ENCODE results near the gene SUN5. TPM values are rescaled to one million over a fixed set of nuclear protein-coding genes. Genes with fewer than 3 reads are reported as not detected.

The SUN5 gene
- total and polyA plus RNA-seq, 7 experiments from 2014 or later = not detected

DNA sequence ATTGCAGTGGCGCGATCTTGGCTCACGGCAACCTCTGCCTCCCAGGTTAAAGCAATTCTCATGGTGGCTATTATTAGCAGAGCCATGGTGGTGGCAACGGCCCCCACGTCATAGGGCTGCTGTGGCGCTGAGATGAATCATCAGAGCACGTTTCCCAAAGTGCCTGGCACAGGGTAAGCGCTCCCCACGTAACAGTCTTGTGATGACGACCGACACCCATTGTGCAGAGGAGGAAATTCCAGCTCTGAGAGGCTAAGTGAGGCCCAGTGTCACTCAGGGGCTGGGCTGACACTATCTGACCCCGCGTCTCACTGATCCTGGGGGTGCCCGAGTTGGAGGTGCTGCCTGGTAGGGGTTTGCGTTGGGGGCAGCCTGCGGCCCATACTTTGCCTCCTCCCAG lies 16.2 kb downstream of the SUN5 start:
- Mint-ChIP-seq H3K4me1 (peaks cover 6 to 59% (median 46%) of the 10 kb centered on the region in 7 donors), H3K36me3 (peaks cover 0 to 4% (median 2%) of the 10 kb centered on the region in 5 donors), H3K9me3 (peaks cover 0 to 2% (median 0%) of the 10 kb centered on the region in 11 donors), H3K4me3 (no peak overlapping the region), H3K27me3 (peaks cover 0 to 2% (median 0%) of the 10 kb centered on the region in 5 donors), H3K27ac (peak overlapping the region in 3 of 9 donors; percentile 10 to 88 (median 12))
- Histone ChIP-seq H3K36me3 (ENCODE audit: control insufficient read depth in 2 of 3, insufficient read depth in 3 of 3, low read length in 3 of 3) (no peaks in the 10 kb centered on the region), H3K4me3 (ENCODE audit: low read length) (no peak overlapping the region), H3K27ac (ENCODE audit: low read depth, low read length) (no peak overlapping the region), H3K27me3 (ENCODE audit: control insufficient read depth in 2 of 2, insufficient read depth in 2 of 2, low read length in 2 of 2) (no peaks in the 10 kb centered on the region), H3K9me3 (ENCODE audit: control insufficient read depth in 2 of 3, low read length in 3 of 3) (no peaks in the 10 kb centered on the region), H3K4me1 (ENCODE audit: control insufficient read depth in 2 of 2, insufficient read depth in 2 of 2, low read length in 2 of 2) (peaks cover 0 to 22% of the 10 kb centered on the region in 2 donors)
- ATAC-seq (no peak), DNase-seq (no peak)
- ChIA-PET POLR2A (interaction anchor here (7.2 kb wide), 1 partner anchor 17 kb away, joined by 61 read pairs; no protein-coding TSS in a partner anchor), CTCF (interaction anchor here (0.7 kb wide), 1 partner anchor 24 kb away, joined by 4 read pairs; no protein-coding TSS in a partner anchor)
- intact Hi-C loops (cut with micrococcal nuclease) = no loop called here

DNA sequence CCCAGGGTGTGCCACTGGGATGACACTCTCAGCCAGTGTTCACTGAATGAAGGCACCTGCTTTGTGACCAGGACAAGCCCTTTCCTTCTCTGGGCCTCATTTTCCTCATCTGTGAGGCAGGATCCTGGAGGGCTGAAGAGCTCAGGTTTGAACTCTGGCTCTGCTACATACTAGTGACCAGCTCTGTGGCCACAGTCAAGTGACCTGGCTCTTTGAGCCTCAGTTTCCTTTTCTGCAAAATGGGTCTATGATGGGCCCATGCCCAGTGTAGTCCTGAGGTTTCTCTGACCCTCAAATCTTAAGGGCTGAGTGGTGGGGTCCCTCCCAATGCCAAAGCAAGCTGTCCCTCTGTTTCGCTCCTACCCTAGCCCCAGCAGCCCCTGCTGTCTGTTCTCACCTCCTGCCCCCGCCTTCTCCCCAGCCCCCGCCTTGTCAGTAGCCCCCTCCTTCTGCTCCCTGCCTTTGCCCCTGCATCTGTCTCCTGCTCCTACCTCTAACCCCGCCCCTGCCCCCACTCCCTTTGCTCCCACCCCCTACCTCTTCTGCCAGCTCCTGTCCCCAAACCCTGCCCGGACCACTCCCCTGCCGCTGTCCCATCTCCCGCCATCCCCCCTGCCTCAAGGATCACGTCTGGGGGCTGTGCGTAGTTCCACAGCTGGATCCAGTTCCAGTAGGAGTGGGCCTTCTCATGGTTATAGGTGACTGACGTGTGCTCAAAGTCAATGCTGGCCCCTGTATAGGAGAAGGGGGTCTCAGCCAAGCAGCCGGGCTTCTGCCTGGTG lies 17.0 kb downstream of the SUN5 start:
- no peak overlapping the region for H3K4me3 ChIP-seq (ENCODE audit: low read length)
- ATAC-seq = no peak
- Mint-ChIP-seq H3K4me3 (no peak overlapping the region), H3K27ac (no peak overlapping the region), H3K36me3 (peaks cover 0 to 4% (median 2%) of the 10 kb centered on the region in 5 donors), H3K27me3 (peaks cover 0 to 2% (median 0%) of the 10 kb centered on the region in 5 donors), H3K9me3 (peaks cover 0 to 2% (median 0%) of the 10 kb centered on the region in 11 donors), H3K4me1 (peaks cover 9 to 59% (median 43%) of the 10 kb centered on the region in 7 donors)
- ChIA-PET POLR2A (interaction anchor here (7.2 kb wide), 1 partner anchor 16 kb away, joined by 61 read pairs; no protein-coding TSS in a partner anchor), CTCF (no interaction called here)
- H3K9me3 ChIP-seq (ENCODE audit: control insufficient read depth in 2 of 3, low read length in 3 of 3) = no peaks in the 10 kb centered on the region
- H3K36me3 ChIP-seq (ENCODE audit: control insufficient read depth in 2 of 3, insufficient read depth in 3 of 3, low read length in 3 of 3) = no peaks in the 10 kb centered on the region
- H3K27ac ChIP-seq (ENCODE audit: low read depth, low read length) = no peak overlapping the region
- no peaks in the 10 kb centered on the region for H3K27me3 ChIP-seq (ENCODE audit: control insufficient read depth in 2 of 2, insufficient read depth in 2 of 2, low read length in 2 of 2)
- DNase-seq = no peak
- intact Hi-C loops (cut with micrococcal nuclease) = no loop called here
- H3K4me1 ChIP-seq (ENCODE audit: control insufficient read depth in 2 of 2, insufficient read depth in 2 of 2, low read length in 2 of 2) = peaks cover 0 to 21% of the 10 kb centered on the region in 2 donors

DNA sequence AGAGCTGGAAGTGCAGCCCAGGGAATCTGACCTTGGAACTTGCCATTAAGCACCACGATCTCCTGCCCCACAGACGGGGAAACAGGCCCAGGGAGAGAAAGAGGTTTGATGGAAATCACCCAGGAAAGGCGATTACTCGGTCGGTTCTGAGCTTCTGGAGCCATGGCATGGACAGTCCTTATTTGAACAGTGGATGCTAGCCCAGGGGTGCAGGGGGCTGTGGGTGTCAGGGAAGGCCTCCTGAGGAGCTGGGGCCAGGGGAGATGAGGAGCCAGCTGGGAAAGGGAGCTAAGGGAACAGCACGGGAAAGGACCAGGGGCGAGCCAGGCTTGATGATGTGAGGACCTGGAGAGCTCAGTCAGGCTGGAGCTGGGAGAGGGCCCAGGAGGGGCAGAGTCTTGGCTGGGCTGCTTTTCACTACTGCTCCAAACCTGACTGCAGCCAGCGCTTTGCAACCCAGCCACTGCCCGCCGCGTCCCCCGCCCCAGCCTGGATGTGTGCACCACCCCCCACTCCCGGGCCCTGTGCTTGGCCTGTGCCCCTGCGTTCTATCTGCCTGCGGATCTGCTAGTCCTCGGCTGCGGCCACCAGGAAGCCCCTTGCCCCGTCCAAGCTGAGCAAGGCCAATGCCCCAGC lies 17.8 kb downstream of the SUN5 start:
- Histone ChIP-seq H3K4me1 (ENCODE audit: control insufficient read depth in 2 of 2, insufficient read depth in 2 of 2, low read length in 2 of 2) (peaks cover 0 to 13% of the 10 kb centered on the region in 2 donors), H3K4me3 (ENCODE audit: low read length) (no peak overlapping the region), H3K27me3 (ENCODE audit: control insufficient read depth in 2 of 2, insufficient read depth in 2 of 2, low read length in 2 of 2) (no peaks in the 10 kb centered on the region), H3K36me3 (ENCODE audit: control insufficient read depth in 2 of 3, insufficient read depth in 3 of 3, low read length in 3 of 3) (no peaks in the 10 kb centered on the region), H3K27ac (ENCODE audit: low read depth, low read length) (no peak overlapping the region), H3K9me3 (ENCODE audit: control insufficient read depth in 2 of 3, low read length in 3 of 3) (no peaks in the 10 kb centered on the region)
- ATAC-seq = no peak
- H3K27me3 Mint-ChIP-seq = peaks cover 0 to 2% (median 0%) of the 10 kb centered on the region in 5 donors
- peaks cover 7 to 55% (median 41%) of the 10 kb centered on the region in 7 donors for H3K4me1 Mint-ChIP-seq
- H3K4me3 Mint-ChIP-seq = no peak overlapping the region
- intact Hi-C loops (cut with micrococcal nuclease) = no loop called here
- no peak for DNase-seq
- ChIA-PET CTCF (interaction anchor here (1.6 kb wide), 1 partner anchor 19 kb away, joined by 5 read pairs; the partner anchor contains the start of gene SUN5), POLR2A (interaction anchor here (7.2 kb wide), 1 partner anchor 15 kb away, joined by 61 read pairs; no protein-coding TSS in a partner anchor)
- H3K9me3 Mint-ChIP-seq = peaks cover 0 to 2% (median 0%) of the 10 kb centered on the region in 11 donors
- peaks cover 0 to 4% (median 2%) of the 10 kb centered on the region in 5 donors for H3K36me3 Mint-ChIP-seq
- H3K27ac Mint-ChIP-seq = peak overlapping the region in 2 of 9 donors; percentile 61 to 73

DNA sequence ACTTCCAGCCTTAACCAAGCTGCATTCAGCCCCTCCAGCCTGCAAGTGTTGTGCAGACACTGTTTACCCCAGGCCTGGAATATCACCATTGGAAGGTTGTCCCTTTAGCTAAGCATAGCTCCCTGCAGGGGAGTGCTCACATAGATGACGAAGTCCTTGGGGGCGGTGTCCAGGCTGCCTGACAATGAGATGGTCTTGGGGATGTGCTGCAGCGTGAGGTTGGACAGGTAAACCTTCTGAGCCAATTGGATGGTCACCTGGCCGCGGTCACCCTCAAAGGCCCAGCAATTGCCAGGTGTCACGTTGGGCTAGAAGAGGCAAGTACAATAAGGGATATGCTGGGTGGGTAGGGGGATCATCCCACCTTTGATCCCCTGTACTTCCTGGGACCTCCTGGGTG lies 18.6 kb downstream of the SUN5 start:
- H3K36me3 Mint-ChIP-seq = no peaks in the 10 kb centered on the region
- Histone ChIP-seq H3K4me3 (ENCODE audit: low read length) (no peak overlapping the region), H3K36me3 (ENCODE audit: control insufficient read depth in 2 of 3, insufficient read depth in 3 of 3, low read length in 3 of 3) (no peaks in the 10 kb centered on the region), H3K27ac (ENCODE audit: low read depth, low read length) (no peak overlapping the region), H3K4me1 (ENCODE audit: control insufficient read depth in 2 of 2, insufficient read depth in 2 of 2, low read length in 2 of 2) (peaks cover 0 to 5% of the 10 kb centered on the region in 2 donors), H3K27me3 (ENCODE audit: control insufficient read depth in 2 of 2, insufficient read depth in 2 of 2, low read length in 2 of 2) (no peaks in the 10 kb centered on the region), H3K9me3 (ENCODE audit: control insufficient read depth in 2 of 3, low read length in 3 of 3) (no peaks in the 10 kb centered on the region)
- H3K4me3 Mint-ChIP-seq = no peak overlapping the region
- CTCF ChIA-PET = interaction anchor here (1.0 to 1.6 kb wide), 2 partner anchors 19 to 41 kb away, joined by 3 to 5 read pairs; partner anchors contain the start of gene SUN5
- no peak overlapping the region for H3K27ac Mint-ChIP-seq
- H3K9me3 Mint-ChIP-seq = peaks cover 0 to 5% (median 0%) of the 10 kb centered on the region in 11 donors
- intact Hi-C loops (cut with micrococcal nuclease) = no loop called here
- peaks cover 3 to 52% (median 42%) of the 10 kb centered on the region in 7 donors for H3K4me1 Mint-ChIP-seq
- POLR2A ChIA-PET = interaction anchor here (7.2 kb wide), 1 partner anchor 15 kb away, joined by 61 read pairs; no protein-coding TSS in a partner anchor
- ATAC-seq = no peak
- DNase-seq = no peak
- no peaks in the 10 kb centered on the region for H3K27me3 Mint-ChIP-seq

DNA sequence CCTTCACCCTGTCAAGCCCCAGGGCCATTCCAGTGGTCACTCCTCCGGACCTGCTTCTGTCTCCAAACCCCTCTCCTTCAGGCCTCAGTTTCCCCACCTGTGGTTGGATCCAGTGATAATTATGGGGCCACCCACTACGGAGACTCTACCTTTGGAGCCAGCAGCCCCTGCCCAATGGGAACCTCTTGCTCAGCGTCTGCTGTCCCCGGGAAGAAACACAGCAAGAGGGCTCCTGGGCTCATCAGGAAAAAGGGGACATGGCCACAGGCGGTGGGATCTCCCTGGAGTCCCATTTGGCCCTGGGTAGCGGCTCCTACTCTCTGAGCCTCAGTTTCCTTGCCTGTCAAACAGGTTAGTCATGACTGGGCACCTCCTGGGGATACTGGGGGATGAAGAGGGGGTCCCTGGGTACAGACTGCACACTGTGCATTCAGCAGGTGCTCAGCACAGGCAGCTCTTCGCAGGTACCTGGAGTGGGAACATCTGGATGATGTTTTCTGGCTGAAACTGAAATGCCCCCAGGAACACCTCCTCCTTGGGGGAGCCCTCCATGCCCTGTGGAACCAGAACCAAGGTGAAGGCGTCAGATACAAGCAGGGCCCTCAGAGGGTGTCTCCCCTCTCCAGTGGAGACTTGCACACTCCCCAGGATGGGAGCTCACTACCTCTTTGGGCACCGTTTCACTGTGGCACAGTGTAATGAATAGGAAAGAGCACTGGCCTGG lies 19.4 kb downstream of the SUN5 start:
- ChIA-PET CTCF (interaction anchor here (0.5 to 1.6 kb wide), 3 partner anchors 20 to 419 kb away, joined by 3 to 5 read pairs (median 3); partner anchors contain the start of gene SUN5), POLR2A (interaction anchor here (7.2 kb wide), 1 partner anchor 14 kb away, joined by 61 read pairs; no protein-coding TSS in a partner anchor)
- H3K4me1 ChIP-seq (ENCODE audit: control insufficient read depth in 2 of 2, insufficient read depth in 2 of 2, low read length in 2 of 2) = no peaks in the 10 kb centered on the region
- DNase-seq (no peak), ATAC-seq (no peak)
- no peak overlapping the region for H3K27ac ChIP-seq (ENCODE audit: low read depth, low read length)
- H3K36me3 Mint-ChIP-seq = no peaks in the 10 kb centered on the region
- no peaks in the 10 kb centered on the region for H3K27me3 Mint-ChIP-seq
- no peak overlapping the region for H3K4me3 Mint-ChIP-seq
- no peaks in the 10 kb centered on the region for H3K27me3 ChIP-seq (ENCODE audit: control insufficient read depth in 2 of 2, insufficient read depth in 2 of 2, low read length in 2 of 2)
- H3K4me3 ChIP-seq (ENCODE audit: low read length) = no peak overlapping the region
- H3K27ac Mint-ChIP-seq = peak overlapping the region in 2 of 9 donors; percentile 32 to 67
- intact Hi-C loops (cut with micrococcal nuclease) = no loop called here
- H3K9me3 Mint-ChIP-seq = peaks cover 0 to 5% (median 0%) of the 10 kb centered on the region in 11 donors
- H3K4me1 Mint-ChIP-seq = peaks cover 3 to 46% (median 41%) of the 10 kb centered on the region in 7 donors
- H3K9me3 ChIP-seq (ENCODE audit: control insufficient read depth in 2 of 3, low read length in 3 of 3) = no peaks in the 10 kb centered on the region
- H3K36me3 ChIP-seq (ENCODE audit: control insufficient read depth in 2 of 3, insufficient read depth in 3 of 3, low read length in 3 of 3) = no peaks in the 10 kb centered on the region

DNA sequence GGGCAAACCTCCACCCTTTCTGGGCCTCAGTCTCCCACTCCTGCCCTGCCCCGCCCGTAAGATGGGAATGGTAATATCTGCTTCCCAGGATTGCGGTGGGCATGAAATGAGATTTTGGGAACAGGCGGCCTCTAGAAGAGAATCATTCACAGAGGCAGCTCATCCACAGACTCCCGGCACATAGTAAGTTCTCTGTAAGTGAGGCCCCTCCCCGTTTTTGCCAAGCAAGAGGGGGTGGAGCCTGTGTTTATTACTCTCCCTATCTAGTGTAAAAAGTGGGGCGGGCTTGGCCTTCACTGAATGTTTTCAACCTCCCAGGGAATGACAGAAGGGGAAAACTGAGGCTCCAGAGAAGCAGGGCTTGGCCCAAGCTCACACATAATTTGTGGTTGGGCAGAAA lies 20.0 kb downstream of the SUN5 start:
- Histone ChIP-seq H3K9me3 (ENCODE audit: control insufficient read depth in 2 of 3, low read length in 3 of 3) (no peaks in the 10 kb centered on the region), H3K27ac (ENCODE audit: low read depth, low read length) (no peak overlapping the region), H3K4me3 (ENCODE audit: low read length) (no peak overlapping the region), H3K36me3 (ENCODE audit: control insufficient read depth in 2 of 3, insufficient read depth in 3 of 3, low read length in 3 of 3) (no peaks in the 10 kb centered on the region), H3K4me1 (ENCODE audit: control insufficient read depth in 2 of 2, insufficient read depth in 2 of 2, low read length in 2 of 2) (no peaks in the 10 kb centered on the region), H3K27me3 (ENCODE audit: control insufficient read depth in 2 of 2, insufficient read depth in 2 of 2, low read length in 2 of 2) (no peaks in the 10 kb centered on the region)
- Mint-ChIP-seq H3K36me3 (no peaks in the 10 kb centered on the region), H3K27ac (peak overlapping the region in 4 of 9 donors; percentile 8 to 67 (median 48)), H3K27me3 (no peaks in the 10 kb centered on the region), H3K4me1 (peaks cover 3 to 48% (median 43%) of the 10 kb centered on the region in 7 donors), H3K4me3 (no peak overlapping the region), H3K9me3 (peaks cover 0 to 5% (median 0%) of the 10 kb centered on the region in 11 donors)
- intact Hi-C loops (cut with micrococcal nuclease) = no loop called here
- POLR2A ChIA-PET = interaction anchor here (7.2 kb wide), 1 partner anchor 13 kb away, joined by 61 read pairs; no protein-coding TSS in a partner anchor
- DNase-seq (no peak), ATAC-seq (no peak)
- CTCF ChIA-PET = no interaction called here

Measured in naive thymus-derived CD4-positive, alpha-beta T cell (primary cell).